Measurements from ENCODE around the gene ZNF672.

ZNF672 gene

GRCh38 chr1:248847181-248847955, 9.3 kb downstream of the ZNF672 start:
- no peak for TF ChIP-seq CTCF (IDR thresholded peaks at IDR 0.05; ENCODE audit: low read depth, low read length)
- no peak for DNase-seq (ENCODE audit: extremely low read depth, low read depth)

- no peak for DNase-seq (ENCODE audit: extremely low read depth, low read depth)
- no peak for TF ChIP-seq CTCF (IDR thresholded peaks at IDR 0.05; ENCODE audit: low read depth, low read length)
Measured at GRCh38 chr1:248847956-248848561, 10.0 kb downstream of the ZNF672 start.

- TF ChIP-seq CTCF (IDR thresholded peaks at IDR 0.05; ENCODE audit: low read depth, low read length), result no peak
- no peak for DNase-seq (ENCODE audit: extremely low read depth, low read depth)
Measured at GRCh38 chr1:248848602-248849001, 10.6 kb downstream of the ZNF672 start.

GRCh38 chr1:248849152-248849551, 11.1 kb downstream of the ZNF672 start:
- no peak for DNase-seq (ENCODE audit: extremely low read depth, low read depth)
- no peak for TF ChIP-seq CTCF (IDR thresholded peaks at IDR 0.05; ENCODE audit: low read depth, low read length)

GRCh38 chr1:248849637-248850036, 11.6 kb downstream of the ZNF672 start:
- no peak for TF ChIP-seq CTCF (IDR thresholded peaks at IDR 0.05; ENCODE audit: low read depth, low read length)
- DNase-seq (ENCODE audit: extremely low read depth, low read depth), result no peak

GRCh38 chr1:248850124-248850523, 12.1 kb downstream of the ZNF672 start:
- DNase-seq (ENCODE audit: extremely low read depth, low read depth), result no peak
- no peak for TF ChIP-seq CTCF (IDR thresholded peaks at IDR 0.05; ENCODE audit: low read depth, low read length)

GRCh38 chr1:248850536-248851251, 12.7 kb downstream of the ZNF672 start:
- no peak for DNase-seq (ENCODE audit: extremely low read depth, low read depth)
- no peak for TF ChIP-seq CTCF (IDR thresholded peaks at IDR 0.05; ENCODE audit: low read depth, low read length)

Measured in AG09319 (cell line).